Measurements from ENCODE around the gene LILRA5. TPM values are rescaled to one million over a fixed set of nuclear protein-coding genes. Genes with fewer than 3 reads are reported as not detected.
"Not testable (repeated sequence)": the region's sequence is repeated elsewhere in the genome, so short reads cannot be mapped to it uniquely, and the experiment has no call there.

The LILRA5 gene
- total RNA-seq, 1 experiment from 2014 or later: not detected

GRCh38 chr19:54339646-54340358 is 26.8 kb upstream of the LILRA5 start:
- H3K36me3 ChIP-seq (replicated peaks; ENCODE audit: control insufficient read depth, insufficient read depth, low read length): no peaks in the 10 kb centered on the region
- H3K27me3 ChIP-seq (ENCODE audit: control insufficient read depth, insufficient read depth, low read length): no peaks in the 10 kb centered on the region
- no peak for DNase-seq

GRCh38 chr19:54338521-54338920 is 25.6 kb upstream of the LILRA5 start:
- no peak for DNase-seq
- Histone ChIP-seq H3K4me3 (ENCODE audit: insufficient read depth, low read depth, low read length) (no peak overlapping the region), H3K27me3 (ENCODE audit: control insufficient read depth, insufficient read depth, low read length) (no peaks in the 10 kb centered on the region; the same call in 1 of the 2 replicates), H3K36me3 (replicated peaks; ENCODE audit: control insufficient read depth, insufficient read depth, low read length) (no peaks in the 10 kb centered on the region)

More at GRCh38 chr19:54339646-54340358, 26.8 kb upstream of the LILRA5 start:
- no peak overlapping the region for H3K4me3 ChIP-seq (ENCODE audit: insufficient read depth, low read depth, low read length)

- Histone ChIP-seq H3K27me3 (ENCODE audit: control insufficient read depth, insufficient read depth, low read length) (no peaks in the 10 kb centered on the region; the same call in 1 of the 2 replicates), H3K36me3 (replicated peaks; ENCODE audit: control insufficient read depth, insufficient read depth, low read length) (no peaks in the 10 kb centered on the region), H3K4me3 (ENCODE audit: insufficient read depth, low read depth, low read length) (no peak overlapping the region)
- DNase-seq: no peak
Observed at GRCh38 chr19:54337858-54338230, 24.9 kb upstream of the LILRA5 start.

GRCh38 chr19:54336893-54337857 is 24.2 kb upstream of the LILRA5 start:
- no peak overlapping the region for H3K4me3 ChIP-seq (ENCODE audit: insufficient read depth, low read depth, low read length)
- H3K27me3 ChIP-seq (ENCODE audit: control insufficient read depth, insufficient read depth, low read length): no peaks in the 10 kb centered on the region; the same call in 1 of the 2 replicates
- no peak for DNase-seq
- H3K36me3 ChIP-seq (replicated peaks; ENCODE audit: control insufficient read depth, insufficient read depth, low read length): no peaks in the 10 kb centered on the region

GRCh38 chr19:54335979-54336892 is 23.3 kb upstream of the LILRA5 start:
- no peaks in the 10 kb centered on the region for H3K36me3 ChIP-seq (replicated peaks; ENCODE audit: control insufficient read depth, insufficient read depth, low read length)
- DNase-seq: no peak
- no peaks in the 10 kb centered on the region; the same call in 1 of the 2 replicates for H3K27me3 ChIP-seq (ENCODE audit: control insufficient read depth, insufficient read depth, low read length)
- H3K4me3 ChIP-seq (ENCODE audit: insufficient read depth, low read depth, low read length): no peak overlapping the region

- Histone ChIP-seq H3K36me3 (replicated peaks; ENCODE audit: control insufficient read depth, insufficient read depth, low read length) (no peaks in the 10 kb centered on the region), H3K27me3 (ENCODE audit: control insufficient read depth, insufficient read depth, low read length) (no peaks in the 10 kb centered on the region; the same call in 1 of the 2 replicates), H3K4me3 (ENCODE audit: insufficient read depth, low read depth, low read length) (no peak overlapping the region)
- DNase-seq: peak; percentile 45
Observed at GRCh38 chr19:54335164-54335563, 22.2 kb upstream of the LILRA5 start.

- H3K27me3 ChIP-seq (ENCODE audit: control insufficient read depth, insufficient read depth, low read length): no peaks in the 10 kb centered on the region; the same call in 1 of the 2 replicates
- no peak for DNase-seq
- no peak overlapping the region for H3K4me3 ChIP-seq (ENCODE audit: insufficient read depth, low read depth, low read length)
- H3K36me3 ChIP-seq (replicated peaks; ENCODE audit: control insufficient read depth, insufficient read depth, low read length): no peaks in the 10 kb centered on the region
Observed at GRCh38 chr19:54333586-54334298, 20.8 kb upstream of the LILRA5 start.

- H3K36me3 ChIP-seq (replicated peaks; ENCODE audit: control insufficient read depth, insufficient read depth, low read length): no peaks in the 10 kb centered on the region
- peak; percentile 22 for DNase-seq
- no peak overlapping the region for H3K4me3 ChIP-seq (ENCODE audit: insufficient read depth, low read depth, low read length)
- no peaks in the 10 kb centered on the region; the same call in 1 of the 2 replicates for H3K27me3 ChIP-seq (ENCODE audit: control insufficient read depth, insufficient read depth, low read length)
Observed at GRCh38 chr19:54332149-54332548, 19.2 kb upstream of the LILRA5 start.

- Histone ChIP-seq H3K27me3 (ENCODE audit: control insufficient read depth, insufficient read depth, low read length) (no peaks in the 10 kb centered on the region; the same call in 1 of the 2 replicates), H3K4me3 (ENCODE audit: insufficient read depth, low read depth, low read length) (no peak overlapping the region), H3K36me3 (replicated peaks; ENCODE audit: control insufficient read depth, insufficient read depth, low read length) (no peaks in the 10 kb centered on the region)
- DNase-seq: peak; percentile 8
Observed at GRCh38 chr19:54331626-54332025, 18.7 kb upstream of the LILRA5 start.

- H3K4me3 ChIP-seq (ENCODE audit: insufficient read depth, low read depth, low read length): no peak overlapping the region
- no peaks in the 10 kb centered on the region for H3K36me3 ChIP-seq (replicated peaks; ENCODE audit: control insufficient read depth, insufficient read depth, low read length)
- DNase-seq: no peak
- no peaks in the 10 kb centered on the region; the same call in 1 of the 2 replicates for H3K27me3 ChIP-seq (ENCODE audit: control insufficient read depth, insufficient read depth, low read length)
Observed at GRCh38 chr19:54329476-54330165, 16.7 kb upstream of the LILRA5 start.

GRCh38 chr19:54328781-54329180 is 15.8 kb upstream of the LILRA5 start:
- not testable (repeated sequence) for DNase-seq; H3K27me3 ChIP-seq (ENCODE audit: control insufficient read depth, insufficient read depth, low read length); H3K36me3 ChIP-seq (replicated peaks; ENCODE audit: control insufficient read depth, insufficient read depth, low read length); H3K4me3 ChIP-seq (ENCODE audit: insufficient read depth, low read depth, low read length)

- H3K36me3 ChIP-seq (replicated peaks; ENCODE audit: control insufficient read depth, insufficient read depth, low read length): no peaks in the 10 kb centered on the region
- H3K27me3 ChIP-seq (ENCODE audit: control insufficient read depth, insufficient read depth, low read length): no peaks in the 10 kb centered on the region
- H3K4me3 ChIP-seq (ENCODE audit: insufficient read depth, low read depth, low read length): no peak overlapping the region
- DNase-seq: no peak
Observed at GRCh38 chr19:54325631-54326030, 12.7 kb upstream of the LILRA5 start.

GRCh38 chr19:54325194-54325621 is 12.2 kb upstream of the LILRA5 start:
- Histone ChIP-seq H3K4me3 (ENCODE audit: insufficient read depth, low read depth, low read length) (no peak overlapping the region), H3K27me3 (ENCODE audit: control insufficient read depth, insufficient read depth, low read length) (no peaks in the 10 kb centered on the region), H3K36me3 (replicated peaks; ENCODE audit: control insufficient read depth, insufficient read depth, low read length) (no peaks in the 10 kb centered on the region)
- peak; percentile 67 for DNase-seq

Data from H7 (cell line).